ENCODE results near the gene EPB41.

Gene EPB41

GRCh38 chr1:28915031-28915895, 894 bp downstream of the EPB41 start (continued):
- TF ChIP-seq, protein P1, sequence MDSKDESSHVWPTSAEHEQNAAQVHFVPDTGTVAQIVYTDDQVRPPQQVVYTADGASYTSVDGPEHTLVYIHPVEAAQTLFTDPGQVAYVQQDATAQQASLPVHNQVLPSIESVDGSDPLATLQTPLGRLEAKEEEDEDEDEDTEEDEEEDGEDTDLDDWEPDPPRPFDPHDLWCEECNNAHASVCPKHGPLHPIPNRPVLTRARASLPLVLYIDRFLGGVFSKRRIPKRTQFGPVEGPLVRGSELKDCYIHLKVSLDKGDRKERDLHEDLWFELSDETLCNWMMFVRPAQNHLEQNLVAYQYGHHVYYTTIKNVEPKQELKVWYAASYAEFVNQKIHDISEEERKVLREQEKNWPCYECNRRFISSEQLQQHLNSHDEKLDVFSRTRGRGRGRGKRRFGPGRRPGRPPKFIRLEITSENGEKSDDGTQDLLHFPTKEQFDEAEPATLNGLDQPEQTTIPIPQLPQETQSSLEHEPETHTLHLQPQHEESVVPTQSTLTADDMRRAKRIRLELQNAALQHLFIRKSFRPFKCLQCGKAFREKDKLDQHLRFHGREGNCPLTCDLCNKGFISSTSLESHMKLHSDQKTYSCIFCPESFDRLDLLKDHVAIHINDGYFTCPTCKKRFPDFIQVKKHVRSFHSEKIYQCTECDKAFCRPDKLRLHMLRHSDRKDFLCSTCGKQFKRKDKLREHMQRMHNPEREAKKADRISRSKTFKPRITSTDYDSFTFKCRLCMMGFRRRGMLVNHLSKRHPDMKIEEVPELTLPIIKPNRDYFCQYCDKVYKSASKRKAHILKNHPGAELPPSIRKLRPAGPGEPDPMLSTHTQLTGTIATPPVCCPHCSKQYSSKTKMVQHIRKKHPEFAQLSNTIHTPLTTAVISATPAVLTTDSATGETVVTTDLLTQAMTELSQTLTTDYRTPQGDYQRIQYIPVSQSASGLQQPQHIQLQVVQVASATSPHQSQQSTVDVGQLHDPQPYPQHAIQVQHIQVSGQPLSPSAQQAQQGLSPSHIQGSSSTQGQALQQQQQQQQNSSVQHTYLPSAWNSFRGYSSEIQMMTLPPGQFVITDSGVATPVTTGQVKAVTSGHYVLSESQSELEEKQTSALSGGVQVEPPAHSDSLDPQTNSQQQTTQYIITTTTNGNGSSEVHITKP (tag by site-specific recombination; IDR thresholded peaks at IDR 0.05) = peak; percentile 88
- TF ChIP-seq ZNF19 (tag by site-specific recombination; IDR thresholded peaks at IDR 0.05; ENCODE audit: low read depth) = no peak
- TF ChIP-seq PBX3 (CRISPR knock-in tag; IDR thresholded peaks at IDR 0.05) = no peak
- no peak for TF ChIP-seq ZNF658 (tag by site-specific recombination; IDR thresholded peaks at IDR 0.05)
- TF ChIP-seq, protein P2, sequence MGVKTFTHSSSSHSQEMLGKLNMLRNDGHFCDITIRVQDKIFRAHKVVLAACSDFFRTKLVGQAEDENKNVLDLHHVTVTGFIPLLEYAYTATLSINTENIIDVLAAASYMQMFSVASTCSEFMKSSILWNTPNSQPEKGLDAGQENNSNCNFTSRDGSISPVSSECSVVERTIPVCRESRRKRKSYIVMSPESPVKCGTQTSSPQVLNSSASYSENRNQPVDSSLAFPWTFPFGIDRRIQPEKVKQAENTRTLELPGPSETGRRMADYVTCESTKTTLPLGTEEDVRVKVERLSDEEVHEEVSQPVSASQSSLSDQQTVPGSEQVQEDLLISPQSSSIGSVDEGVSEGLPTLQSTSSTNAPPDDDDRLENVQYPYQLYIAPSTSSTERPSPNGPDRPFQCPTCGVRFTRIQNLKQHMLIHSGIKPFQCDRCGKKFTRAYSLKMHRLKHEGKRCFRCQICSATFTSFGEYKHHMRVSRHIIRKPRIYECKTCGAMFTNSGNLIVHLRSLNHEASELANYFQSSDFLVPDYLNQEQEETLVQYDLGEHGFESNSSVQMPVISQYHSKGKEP (tag by site-specific recombination; IDR thresholded peaks at IDR 0.05) = no peak
- no peak for TF ChIP-seq EGR2 (tag by site-specific recombination; IDR thresholded peaks at IDR 0.05; ENCODE audit: low read depth)
- no peak for TF ChIP-seq ZNF530 (tag by site-specific recombination; IDR thresholded peaks at IDR 0.05; ENCODE audit: low read depth)
- peak; percentile 37; the same call in 1 of the 2 replicates for TF ChIP-seq ZNF501 (tag by site-specific recombination; IDR thresholded peaks at IDR 0.05)
- no peak for TF ChIP-seq ZNF280C (tag by site-specific recombination; IDR thresholded peaks at IDR 0.05)
- TF ChIP-seq, protein P3, sequence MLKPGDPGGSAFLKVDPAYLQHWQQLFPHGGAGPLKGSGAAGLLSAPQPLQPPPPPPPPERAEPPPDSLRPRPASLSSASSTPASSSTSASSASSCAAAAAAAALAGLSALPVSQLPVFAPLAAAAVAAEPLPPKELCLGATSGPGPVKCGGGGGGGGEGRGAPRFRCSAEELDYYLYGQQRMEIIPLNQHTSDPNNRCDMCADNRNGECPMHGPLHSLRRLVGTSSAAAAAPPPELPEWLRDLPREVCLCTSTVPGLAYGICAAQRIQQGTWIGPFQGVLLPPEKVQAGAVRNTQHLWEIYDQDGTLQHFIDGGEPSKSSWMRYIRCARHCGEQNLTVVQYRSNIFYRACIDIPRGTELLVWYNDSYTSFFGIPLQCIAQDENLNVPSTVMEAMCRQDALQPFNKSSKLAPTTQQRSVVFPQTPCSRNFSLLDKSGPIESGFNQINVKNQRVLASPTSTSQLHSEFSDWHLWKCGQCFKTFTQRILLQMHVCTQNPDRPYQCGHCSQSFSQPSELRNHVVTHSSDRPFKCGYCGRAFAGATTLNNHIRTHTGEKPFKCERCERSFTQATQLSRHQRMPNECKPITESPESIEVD (tag by site-specific recombination; IDR thresholded peaks at IDR 0.05) = no peak
- peak; percentile 65; the same call in 1 of the 2 replicates for TF ChIP-seq SCRT1 (tag by site-specific recombination; IDR thresholded peaks at IDR 0.05; ENCODE audit: borderline replicate concordance)
- no peak for TF ChIP-seq ZSCAN23 (tag by site-specific recombination; IDR thresholded peaks at IDR 0.05)
- TF ChIP-seq ZFP37 (tag by site-specific recombination; IDR thresholded peaks at IDR 0.05) = 0 out of 2 replicates have a peak, but pooled peaks have one; percentile 51
- TF ChIP-seq ZNF24 (tag by site-specific recombination; IDR thresholded peaks at IDR 0.05) = peak; percentile 50; the same call in 1 of the 2 replicates
- TF ChIP-seq KLF1 (tag by site-specific recombination; IDR thresholded peaks at IDR 0.05) = no peak
- TF ChIP-seq ZBTB1 (tag by site-specific recombination; IDR thresholded peaks at IDR 0.05) = no peak
- TF ChIP-seq, protein P4, sequence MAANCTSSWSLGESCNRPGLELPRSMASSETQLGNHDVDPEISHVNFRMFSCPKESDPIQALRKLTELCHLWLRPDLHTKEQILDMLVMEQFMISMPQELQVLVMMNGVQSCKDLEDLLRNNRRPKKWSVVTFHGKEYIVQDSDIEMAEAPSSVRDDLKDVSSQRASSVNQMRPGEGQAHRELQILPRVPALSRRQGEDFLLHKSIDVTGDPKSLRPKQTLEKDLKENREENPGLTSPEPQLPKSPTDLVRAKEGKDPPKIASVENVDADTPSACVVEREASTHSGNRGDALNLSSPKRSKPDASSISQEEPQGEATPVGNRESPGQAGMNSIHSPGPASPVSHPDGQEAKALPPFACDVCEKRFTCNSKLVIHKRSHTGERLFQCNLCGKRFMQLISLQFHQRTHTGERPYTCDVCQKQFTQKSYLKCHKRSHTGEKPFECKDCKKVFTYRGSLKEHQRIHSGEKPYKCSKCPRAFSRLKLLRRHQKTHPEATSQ (tag by site-specific recombination; IDR thresholded peaks at IDR 0.05) = no peak
- TF ChIP-seq ZBTB21 (tag by site-specific recombination; IDR thresholded peaks at IDR 0.05) = peak; percentile 32; the same call in 1 of the 2 replicates
- no peak for TF ChIP-seq RBAK (tag by site-specific recombination; IDR thresholded peaks at IDR 0.05)
- no peak for TF ChIP-seq ZNF350 (tag by site-specific recombination; IDR thresholded peaks at IDR 0.05)
- no peak for TF ChIP-seq ZNF174 (tag by site-specific recombination; IDR thresholded peaks at IDR 0.05)
- TF ChIP-seq ZNF596 (tag by site-specific recombination; IDR thresholded peaks at IDR 0.05) = no peak
- no peak for TF ChIP-seq SALL2 (tag by site-specific recombination; IDR thresholded peaks at IDR 0.05; ENCODE audit: borderline replicate concordance)
- TF ChIP-seq ZNF175 (tag by site-specific recombination; IDR thresholded peaks at IDR 0.05) = no peak
- peak; percentile 67 for TF ChIP-seq SCRT2 (tag by site-specific recombination; IDR thresholded peaks at IDR 0.05)
- no peak for TF ChIP-seq ZNF114 (tag by site-specific recombination; IDR thresholded peaks at IDR 0.05)
- peak; percentile 84 for TF ChIP-seq ZBTB20 (tag by site-specific recombination; IDR thresholded peaks at IDR 0.05)
- TF ChIP-seq ZNF354C (tag by site-specific recombination; IDR thresholded peaks at IDR 0.05; ENCODE audit: borderline replicate concordance, low read depth) = no peak
